Right lobe of liver (tissue), 4 donors: ENCODE measurements around the gene PTGES2.

Experiments
- POLR2A ChIP-seq: fragments of 450-650 bp; IDR thresholded peaks from one replicate; pipeline ENCODE4 v1.6.1; 2017; ENCODE audit warnings: antibody characterized with exemption, mild to moderate bottlenecking
- TF ChIP-seq, protein P1 (sequence below), 4 donors: fragments of 200-600 bp in 3 of 4; fragments of 450-650 bp in 1 of 4; IDR thresholded peaks; one replicate each; pipeline versions ENCODE4 v1.5.1 to v1.8.0; 2016 to 2022; ENCODE audit warnings: antibody characterized with exemption in 4 of 4, mild to moderate bottlenecking in 2 of 4
- donor health status: DM: no; HTN: no; CAD: no.
- donor health status: DM: no; HTN: no; CAD: no.
- donor health status: DM: no; HTN: yes; CAD: no.

DNA sequence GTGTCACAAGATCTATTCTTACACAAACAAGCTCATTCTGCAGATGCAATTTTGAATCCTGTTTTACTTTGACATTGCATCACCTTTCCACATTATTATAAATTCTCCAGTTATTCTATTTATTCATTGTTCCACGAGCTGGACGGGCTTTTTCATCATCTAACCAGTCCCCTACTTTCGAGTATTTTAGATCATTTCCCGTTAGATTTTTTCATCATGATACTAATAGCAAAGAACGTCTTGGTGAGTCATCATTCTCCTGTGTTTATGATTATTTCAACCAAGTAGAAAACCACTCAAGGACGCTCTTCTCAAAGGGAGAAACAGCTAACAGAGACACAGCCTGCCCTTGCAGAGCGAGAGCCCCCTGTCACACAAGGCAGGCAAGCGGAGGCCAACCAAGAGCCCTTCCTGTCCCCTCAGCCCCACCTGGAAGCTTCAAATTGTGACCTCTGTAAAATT, 47.6 kb upstream of the PTGES2 start:
- TF ChIP-seq, protein P1, sequence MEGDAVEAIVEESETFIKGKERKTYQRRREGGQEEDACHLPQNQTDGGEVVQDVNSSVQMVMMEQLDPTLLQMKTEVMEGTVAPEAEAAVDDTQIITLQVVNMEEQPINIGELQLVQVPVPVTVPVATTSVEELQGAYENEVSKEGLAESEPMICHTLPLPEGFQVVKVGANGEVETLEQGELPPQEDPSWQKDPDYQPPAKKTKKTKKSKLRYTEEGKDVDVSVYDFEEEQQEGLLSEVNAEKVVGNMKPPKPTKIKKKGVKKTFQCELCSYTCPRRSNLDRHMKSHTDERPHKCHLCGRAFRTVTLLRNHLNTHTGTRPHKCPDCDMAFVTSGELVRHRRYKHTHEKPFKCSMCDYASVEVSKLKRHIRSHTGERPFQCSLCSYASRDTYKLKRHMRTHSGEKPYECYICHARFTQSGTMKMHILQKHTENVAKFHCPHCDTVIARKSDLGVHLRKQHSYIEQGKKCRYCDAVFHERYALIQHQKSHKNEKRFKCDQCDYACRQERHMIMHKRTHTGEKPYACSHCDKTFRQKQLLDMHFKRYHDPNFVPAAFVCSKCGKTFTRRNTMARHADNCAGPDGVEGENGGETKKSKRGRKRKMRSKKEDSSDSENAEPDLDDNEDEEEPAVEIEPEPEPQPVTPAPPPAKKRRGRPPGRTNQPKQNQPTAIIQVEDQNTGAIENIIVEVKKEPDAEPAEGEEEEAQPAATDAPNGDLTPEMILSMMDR (IDR thresholded peaks at IDR 0.05) = no peak
- no peak for TF ChIP-seq POLR2A
